ENCODE data around the gene SH3BP5.

Gene SH3BP5

DNA sequence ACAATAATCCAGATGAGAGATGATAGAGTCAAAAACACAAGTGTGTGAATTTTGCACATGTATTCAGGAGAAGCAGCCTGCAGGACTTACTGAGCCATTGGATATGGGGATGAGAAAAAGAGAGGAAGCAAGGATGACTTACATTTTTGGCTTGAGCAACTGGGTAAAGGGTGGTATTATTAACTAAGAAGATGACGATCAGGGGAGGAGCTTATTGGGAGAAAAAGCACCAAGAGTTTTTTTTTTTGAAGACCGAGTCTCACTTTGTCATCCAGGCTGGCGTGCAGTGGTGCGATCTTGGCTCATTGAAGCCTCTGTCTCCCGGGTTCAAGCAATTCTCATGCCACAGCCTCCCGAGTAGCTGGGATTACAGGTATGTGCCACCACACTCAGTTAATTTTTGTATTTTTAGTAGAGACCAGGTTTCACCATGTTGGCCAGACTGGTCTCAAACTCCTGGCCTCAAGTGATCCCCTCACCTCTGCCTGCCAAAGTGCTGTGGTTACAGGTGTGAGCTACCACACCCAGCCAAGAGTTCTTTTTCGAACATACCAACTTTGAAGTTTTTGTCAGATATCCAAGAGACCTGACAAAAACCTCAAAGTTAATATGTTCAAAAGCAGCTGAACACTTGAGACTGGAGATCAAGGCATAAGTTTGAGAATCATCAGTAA, 14.8 kb upstream of the SH3BP5 start:
- DNase-seq (ENCODE audit: low read depth), result no peak

DNA sequence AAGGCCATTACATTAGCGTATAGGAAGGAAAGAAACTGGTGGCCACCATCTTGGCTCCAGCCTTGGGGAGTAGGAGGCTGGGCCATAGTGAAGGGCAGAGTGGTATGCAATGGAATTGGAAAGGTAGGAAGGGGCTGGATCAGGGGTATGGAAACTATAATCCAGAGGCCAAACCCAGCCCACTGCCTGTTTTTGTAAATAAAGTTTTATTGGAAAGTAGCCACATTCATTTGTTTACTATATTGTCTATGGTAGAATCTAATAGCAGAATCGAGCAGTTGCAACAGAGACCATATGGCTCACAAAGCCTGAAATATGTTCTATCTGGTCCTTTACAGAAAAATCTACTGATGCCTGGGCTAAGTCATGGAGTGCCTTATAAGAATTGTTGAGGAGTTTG, 14.1 kb upstream of the SH3BP5 start:
- no peak for DNase-seq (ENCODE audit: low read depth)

DNA sequence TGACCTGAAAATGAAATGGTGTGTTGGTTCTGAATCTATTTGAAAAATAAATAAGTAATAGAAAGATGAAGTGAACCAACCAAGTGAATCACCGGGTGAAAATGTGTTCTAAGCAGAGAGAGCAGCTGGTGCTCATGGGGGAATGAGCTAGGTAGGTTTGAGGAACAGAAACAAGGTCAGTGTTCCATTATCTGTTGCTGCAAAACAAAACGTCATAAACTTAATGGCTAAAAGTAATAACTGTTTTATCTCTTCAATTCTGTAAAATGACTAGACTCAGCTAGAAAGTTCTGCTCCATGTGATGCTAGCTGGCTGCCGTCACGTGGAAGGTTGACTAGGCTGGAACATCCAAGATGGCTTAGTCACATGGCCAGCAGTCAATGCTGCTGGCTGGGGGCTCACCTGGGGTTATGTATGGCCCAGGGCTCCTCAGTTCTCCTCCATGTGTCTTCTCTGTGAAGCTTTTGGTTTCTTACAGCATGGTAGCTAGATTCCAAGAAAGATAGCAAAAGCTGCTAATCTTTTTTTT, 13.3 kb upstream of the SH3BP5 start:
- DNase-seq (ENCODE audit: low read depth), result no peak

DNA sequence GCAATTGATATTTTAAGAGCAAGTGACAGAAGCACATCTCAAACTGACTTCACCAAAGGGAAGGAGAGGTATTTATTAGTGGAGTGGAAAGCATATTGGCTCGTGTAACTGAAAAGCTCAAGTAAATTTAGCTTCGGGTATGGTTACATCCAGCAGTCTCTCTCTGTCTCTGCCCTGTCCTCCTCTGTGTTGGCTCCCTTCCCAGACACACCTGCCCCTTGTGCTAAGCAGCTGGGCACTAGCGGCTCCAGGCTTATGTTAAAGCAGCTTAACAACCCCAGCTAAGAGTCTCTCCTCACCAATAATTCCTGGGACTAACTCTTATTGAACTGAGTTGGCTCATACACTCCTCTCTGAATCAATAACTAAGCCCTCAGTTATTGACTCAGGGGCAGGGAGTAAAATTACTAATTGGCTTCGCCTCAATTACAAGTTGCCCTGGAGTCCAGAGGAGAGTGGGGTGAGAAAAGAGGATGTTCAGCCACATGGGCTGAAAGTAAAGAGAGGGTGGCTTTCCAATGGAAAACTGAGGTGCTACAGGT, 12.8 kb upstream of the SH3BP5 start:
- DNase-seq (ENCODE audit: low read depth), result no peak

DNA sequence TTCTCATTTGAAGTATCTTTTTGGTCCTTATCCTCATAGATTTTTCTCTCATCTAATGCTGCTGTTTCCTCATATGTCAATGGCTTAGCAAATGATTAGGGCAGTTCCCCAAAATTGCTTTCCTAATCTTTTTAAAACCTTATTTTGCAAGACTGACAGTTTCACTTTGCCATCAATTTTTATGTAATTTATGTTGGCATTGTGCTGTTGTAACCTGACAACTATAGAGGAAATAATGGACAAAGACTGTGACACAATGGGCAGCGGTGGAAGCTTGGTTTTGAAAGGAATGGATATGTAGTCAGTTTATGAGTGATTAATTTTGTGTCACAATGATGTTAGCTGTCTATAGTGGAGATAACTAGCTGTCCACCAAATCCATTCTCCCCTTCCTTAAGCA, 10.6 kb upstream of the SH3BP5 start:
- no peak for DNase-seq (ENCODE audit: low read depth)

DNA sequence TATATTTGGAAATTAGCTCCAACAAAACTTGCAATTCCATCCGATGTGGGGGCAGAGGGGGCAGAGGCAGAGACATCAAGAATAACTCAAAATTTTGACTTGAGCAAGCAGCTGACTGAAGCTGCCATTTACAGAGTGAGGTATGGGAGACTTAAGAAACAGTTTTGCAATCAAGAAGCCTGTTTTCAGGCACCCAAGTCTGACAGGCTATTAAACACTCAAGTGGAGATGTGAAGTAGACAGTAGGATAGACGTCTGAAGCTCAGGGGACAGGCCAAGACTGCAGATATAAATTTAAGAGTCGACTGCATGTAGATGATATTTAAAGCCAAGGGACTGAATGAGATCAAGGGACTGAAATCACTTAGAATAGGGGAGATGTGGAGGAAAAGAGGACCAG, 9.9 kb upstream of the SH3BP5 start:
- no peak for DNase-seq (ENCODE audit: low read depth)

DNA sequence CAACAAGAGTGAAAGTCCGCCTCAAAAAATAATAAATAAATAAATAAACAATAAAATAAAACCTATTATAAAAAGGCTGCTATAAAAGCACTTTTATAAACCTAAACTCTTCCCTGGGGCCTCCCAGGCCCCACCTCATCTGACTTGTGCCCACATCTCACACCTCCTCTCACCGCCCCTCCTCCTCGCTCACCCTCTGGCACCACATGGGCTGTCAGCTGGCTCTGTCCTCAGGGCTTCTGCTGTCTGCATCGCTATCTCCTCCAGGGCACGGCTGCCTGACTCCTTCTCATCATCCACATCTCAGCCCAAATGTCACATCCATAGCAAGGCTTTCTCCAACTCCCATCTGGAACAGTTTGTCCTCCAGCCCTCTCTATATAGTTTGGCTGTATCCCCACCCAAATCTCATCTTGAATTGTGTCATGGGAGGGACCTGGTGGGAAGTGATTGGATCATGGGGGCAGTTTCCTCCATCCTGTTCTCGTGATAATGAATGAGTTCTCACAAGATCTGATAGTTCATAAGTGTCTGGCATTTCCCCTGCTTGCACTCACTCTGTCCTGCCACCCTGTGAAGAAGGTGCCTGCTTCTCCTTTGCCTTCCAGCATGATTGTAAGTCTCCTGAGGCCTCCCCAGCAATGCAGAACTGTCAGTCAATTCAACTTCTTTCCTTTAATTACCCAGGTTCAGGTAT, 8.8 kb upstream of the SH3BP5 start:
- no peak for DNase-seq (ENCODE audit: low read depth)

DNA sequence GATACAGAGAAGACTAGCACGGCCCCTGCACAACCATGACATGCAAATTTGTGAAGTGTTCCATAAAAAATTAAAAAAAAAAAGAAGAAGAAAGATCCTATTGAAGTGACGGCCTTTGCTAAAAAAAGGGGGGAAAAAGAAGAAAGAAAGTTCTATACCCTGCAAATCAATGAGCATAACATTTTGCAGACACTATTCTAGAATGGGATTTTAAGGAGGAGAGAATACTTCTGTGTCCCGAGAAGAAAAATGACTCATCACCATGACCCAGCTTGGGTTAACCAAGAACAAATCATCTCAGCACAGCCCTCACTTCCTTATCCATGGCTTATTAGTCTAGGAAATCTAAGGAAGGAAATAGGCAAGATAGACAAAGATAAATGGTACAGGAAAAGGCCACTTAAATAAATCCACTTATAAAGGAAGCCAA, 7.4 kb upstream of the SH3BP5 start:
- peak; percentile 83 for DNase-seq (ENCODE audit: low read depth)

DNA sequence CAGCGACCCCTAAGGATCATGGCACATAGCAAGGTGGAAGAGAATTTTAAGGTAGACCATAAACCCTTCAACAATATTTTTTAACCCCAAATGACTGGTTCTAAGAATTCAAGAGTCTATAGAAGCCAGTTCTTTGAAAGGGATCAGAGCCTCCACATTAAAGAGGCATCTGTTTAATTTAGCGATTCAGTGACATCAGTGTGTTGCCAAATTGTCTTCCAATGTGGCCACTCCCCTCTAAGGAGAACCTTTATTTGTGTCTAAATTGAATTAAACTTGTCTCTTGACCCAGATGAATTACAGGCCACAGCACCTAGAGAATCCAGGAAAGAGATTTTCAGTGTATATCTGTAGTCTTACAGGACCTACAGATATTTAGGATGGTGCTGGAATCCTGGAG, 6.6 kb upstream of the SH3BP5 start:
- no peak for DNase-seq (ENCODE audit: low read depth)

DNA sequence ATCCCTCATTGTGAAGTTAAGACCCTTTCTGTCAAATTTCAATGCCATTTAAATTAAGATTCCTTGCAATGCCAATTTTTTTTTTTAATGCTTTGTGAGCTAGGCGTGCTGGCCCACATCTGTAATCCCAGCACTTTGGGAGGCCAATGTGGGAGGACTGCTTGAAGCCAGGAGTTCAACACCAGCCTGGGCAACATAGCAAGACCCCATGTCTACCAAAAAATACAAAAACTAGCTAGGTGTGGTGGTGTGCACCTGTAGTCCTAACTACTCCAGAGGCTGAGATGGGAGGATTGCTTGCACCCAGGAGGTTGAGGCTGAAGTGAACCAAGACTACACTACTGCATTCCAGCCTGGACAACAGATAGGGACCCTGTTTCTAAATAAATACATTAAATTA, 5.6 kb upstream of the SH3BP5 start:
- no peak for DNase-seq (ENCODE audit: low read depth)

DNA sequence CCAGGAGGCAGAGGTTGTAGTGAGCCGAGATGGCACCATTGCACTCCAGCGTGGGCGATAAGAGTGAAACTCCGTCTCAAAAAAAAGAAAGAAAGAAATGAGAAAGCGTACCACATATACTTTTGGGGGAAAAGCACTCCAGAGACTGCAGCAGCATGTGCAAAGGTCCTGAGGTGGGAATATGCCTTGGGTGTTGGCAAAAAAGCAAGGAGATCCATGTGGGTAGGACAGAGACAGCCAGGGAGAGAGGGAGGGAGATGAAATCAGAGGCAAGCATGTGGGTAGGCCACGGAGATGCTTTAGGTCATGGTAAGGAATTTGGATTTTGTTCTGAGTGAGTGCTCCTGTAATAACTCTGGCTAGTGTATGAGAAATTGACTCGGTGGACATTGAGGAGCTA, 3.7 kb upstream of the SH3BP5 start:
- no peak for DNase-seq (ENCODE audit: low read depth)

DNA sequence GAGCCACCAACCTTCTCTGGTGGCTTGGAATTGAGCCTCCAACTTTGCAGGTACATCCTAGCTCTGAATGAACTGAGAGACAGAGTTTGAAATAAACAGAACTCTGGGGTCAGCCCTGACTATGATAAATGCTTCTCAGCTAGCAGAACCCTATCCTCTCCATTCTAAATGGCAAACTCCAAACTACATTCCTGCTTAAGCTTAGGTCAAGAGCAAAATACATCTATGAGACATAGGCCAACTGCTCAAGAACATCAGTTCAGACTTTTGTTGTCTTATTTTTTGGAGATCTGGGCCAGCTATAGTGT, 1.5 kb upstream of the SH3BP5 start:
- no peak for DNase-seq (ENCODE audit: low read depth)

DNA sequence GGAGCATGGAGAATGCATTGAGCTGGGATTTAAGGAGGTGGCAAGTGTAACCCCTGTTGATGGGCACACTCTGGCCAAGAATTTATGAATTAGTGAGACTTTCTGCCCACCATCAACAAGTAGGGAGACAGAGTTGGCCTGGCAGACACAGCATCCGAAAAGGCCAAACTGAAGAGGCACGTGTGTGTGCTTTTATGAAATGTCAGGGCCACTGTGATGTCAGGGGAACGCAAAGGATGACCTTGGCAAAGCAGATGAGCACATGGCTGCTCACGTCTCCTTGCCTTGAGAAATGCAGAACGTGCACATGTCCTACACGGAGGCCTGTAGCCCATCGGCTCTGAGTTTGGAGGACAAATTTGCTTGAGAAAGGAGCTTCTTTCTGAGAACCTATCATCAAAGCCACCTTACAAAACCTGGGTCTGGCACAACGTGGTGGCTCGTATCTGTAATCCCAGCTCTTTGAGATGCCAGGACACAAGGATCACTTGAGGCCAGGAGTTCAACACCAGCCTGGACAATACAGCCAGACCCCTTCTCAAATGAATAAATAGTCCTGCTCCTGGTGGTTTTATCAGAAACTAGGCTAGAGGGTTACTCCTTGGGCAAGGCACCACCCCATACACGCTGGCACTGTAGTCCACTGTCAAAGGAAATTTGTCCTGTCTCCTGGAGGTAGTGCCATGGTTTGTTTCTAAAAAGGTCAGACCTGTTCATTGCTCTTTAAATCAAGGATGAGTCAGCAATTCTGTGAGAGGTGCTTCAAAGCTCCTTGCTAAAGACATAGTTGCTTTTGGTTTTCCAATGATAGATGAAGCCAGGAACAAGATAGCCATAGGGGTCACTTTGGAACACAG, 941 bp upstream of the SH3BP5 start:
- no peak for DNase-seq (ENCODE audit: low read depth)

DNA sequence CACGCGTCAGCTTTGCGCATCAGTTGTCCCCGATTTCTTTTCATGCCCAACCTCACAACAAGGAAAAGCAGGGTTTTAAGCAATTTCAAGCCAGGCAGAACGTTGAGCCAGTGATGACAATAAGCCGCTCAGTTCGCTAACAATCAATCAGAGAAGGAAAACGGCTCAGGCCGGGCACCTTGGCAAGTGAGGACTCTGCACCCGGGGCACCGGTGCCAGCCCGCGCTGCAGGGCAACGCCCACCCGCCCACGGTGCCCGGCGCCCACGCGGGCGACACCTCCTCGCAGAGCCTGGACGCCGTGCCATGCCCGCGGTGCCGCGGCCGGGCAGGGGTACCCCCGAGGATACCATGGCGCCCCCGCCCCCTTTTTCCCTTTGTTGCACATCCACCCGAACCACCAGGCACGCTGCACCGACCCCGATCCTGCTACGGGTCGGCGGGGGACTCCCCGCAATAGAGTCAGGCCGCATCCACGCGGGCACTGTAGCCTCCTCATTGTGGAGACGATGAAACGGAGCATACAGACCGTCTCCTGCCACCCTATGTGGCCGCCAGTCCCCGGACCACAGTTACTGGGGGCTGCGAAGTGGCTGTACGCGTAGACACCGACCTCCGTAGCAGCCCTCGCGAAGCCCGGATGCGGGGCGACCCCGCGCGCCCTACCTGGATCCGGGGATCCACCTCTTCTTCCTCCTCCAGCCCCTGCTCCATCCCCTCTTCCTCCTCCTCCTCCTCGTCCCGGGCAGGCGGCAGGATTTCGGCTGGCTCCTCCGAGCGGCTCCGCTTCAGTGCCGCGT, 581 bp downstream of the SH3BP5 start:
- DNase-seq (ENCODE audit: low read depth), result no peak

DNA sequence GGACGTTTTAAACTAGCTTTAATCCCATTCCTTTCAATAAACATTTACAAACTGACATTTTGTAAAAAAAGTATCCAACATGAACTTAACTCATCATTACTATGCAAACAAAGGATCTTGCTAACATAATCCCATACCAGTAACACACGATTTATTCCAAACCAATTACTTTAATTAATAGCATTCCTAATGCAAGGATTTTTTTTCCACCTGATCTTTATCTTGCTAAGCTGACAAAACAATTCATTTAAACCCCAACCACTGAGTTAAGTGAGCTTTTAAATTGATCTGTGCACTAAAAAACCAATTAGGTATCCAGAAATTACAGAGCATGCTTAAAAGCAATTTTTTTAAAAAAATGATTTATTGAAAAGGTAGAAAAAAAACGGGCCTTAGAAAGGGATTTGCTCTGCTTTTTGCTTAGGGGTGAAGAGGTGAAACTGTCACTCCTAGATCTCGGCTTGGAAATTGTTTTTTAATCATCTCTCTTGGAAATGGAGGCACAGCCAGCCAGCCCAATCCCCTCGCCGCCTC, 1.2 kb downstream of the SH3BP5 start:
- DNase-seq (ENCODE audit: low read depth), result no peak

DNA sequence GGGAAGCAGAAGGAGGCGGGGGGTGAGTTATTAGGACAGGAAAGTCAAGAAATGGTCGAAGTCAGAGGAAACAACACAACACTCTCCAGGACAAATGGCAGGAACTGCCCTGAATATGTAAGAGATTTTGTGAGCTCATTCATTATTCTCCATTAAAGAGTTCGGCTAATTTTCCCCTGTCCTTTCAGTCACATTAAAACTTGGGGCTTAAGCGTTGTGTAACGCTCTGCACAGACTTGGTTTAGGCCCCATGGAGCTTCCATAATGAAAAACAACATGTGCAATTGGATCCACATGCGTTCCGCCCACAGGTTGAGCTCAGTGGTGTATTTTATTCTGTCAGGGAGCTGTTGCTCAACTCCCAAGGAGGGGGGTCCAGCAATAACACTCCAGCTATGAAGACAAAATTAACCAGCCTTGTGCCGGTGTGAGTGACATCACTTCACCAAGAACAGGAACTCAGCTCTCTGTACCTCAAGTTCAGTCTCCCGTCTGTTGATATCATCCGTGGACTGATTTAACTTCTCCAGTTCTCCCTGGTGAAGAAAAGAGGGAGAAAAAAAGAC, 2.3 kb downstream of the SH3BP5 start:
- peak; percentile 91 for DNase-seq (ENCODE audit: low read depth)

DNA sequence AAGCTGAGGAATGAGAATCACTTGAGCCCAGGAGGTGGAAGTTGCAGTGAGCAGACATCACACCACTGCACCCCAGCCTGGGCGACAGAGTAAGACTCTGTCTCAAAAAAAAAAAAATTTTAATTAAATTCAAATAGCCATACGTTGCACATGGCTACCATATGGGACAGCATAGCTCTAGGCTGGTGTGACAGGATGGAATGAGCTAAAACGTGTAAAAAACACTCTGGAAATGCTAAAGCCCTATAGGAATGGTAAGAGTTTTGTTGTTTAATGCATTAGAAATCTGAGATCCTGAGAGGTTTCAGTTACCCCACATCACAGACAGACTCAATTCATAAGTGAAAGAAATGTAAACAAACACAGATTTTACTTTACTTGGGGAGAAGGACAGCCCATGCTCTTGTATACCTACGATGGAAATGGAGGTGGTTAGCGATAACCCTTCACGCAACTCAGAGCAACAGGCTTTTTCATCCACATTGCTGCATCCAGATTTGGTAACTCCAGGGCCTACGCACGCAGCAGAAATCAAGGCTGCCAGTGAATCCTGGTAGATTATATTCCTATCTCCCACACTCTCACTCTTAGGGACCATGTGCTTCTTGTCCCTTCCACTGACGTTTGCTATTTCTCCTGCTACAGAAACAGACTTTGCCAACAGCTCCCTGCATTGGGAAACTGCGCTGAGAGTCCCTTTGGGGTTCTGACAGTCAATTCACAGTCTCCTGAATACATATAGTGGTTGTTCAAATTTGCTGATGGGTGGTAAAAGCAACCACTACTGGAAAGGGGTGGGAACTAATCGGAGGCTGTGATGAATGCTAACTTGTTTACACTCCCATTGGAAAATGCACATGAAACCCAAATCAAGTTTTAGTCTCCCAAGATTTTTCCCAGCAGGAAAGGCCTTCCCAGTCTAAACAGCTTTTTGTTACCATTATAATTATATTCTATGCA, 3.1 kb downstream of the SH3BP5 start:
- no peak for DNase-seq (ENCODE audit: low read depth)

DNA sequence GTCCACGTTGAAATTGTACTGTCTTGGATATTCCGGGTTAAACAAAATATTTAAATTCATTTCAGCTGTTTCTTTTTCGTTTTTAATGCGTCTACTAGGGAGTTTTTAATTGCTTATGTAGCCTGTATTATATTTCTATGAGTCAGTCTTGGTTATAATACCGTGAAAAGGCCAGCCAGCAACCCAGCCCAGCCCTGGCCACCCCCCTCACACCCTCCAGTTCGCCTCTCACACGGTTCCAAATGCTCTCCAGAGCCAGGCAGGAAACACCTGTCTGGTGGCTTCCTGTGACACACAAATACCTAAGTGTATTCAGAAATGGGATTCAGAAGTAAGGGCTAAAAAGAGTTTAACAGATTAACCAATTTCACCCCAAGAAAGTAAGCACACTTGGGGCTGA, 4.4 kb downstream of the SH3BP5 start:
- no peak for DNase-seq (ENCODE audit: low read depth)

DNA sequence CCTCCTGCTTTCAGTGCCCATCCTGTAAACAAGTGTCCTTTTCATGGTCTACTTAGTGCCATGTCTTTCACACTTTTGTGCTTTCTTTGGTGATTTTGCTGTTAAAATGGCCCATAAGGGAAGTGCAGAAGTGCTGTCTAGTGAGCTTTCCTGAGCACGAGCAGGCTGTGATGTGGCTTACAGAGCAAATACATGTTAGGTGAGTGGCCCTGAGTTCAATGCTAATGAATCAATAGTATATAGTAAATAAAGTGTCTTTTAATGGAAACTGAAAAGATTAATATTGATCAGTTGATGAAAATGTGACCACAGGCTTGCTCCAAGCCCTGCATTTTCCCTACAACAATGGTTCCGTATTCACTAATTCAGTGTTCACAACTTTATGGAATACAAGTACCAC, 5.7 kb downstream of the SH3BP5 start:
- no peak for DNase-seq (ENCODE audit: low read depth)

DNA sequence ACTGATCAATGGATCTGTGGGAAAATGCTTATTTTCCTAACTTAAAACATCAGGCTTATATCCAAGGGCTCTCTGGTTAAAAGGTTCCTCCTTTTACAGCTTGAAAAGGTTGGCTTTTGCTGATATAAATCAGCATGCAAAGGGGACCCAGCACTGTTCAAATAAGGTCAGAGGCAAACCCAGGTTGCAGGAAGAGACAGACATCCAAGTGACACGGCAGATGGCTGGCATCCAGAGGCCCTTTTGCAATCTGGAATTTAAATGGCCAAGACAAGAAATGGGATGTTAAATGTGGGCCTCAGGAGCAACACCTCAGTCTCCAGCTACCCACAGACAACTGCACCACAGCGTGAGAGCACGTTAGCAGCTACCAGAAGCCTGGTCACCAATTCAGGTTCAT, 6.3 kb downstream of the SH3BP5 start:
- no peak for DNase-seq (ENCODE audit: low read depth)
